Fibroblast of villous mesenchyme (primary cell): ENCODE measurements around the gene CBLN4. TPM values are rescaled to one million over a fixed set of nuclear protein-coding genes. Genes with fewer than 3 reads are reported as not detected.

Experiments used
- DNase-seq: peaks from one replicate; pipeline ENCODE4 v3.0.0-alpha.2; 2010; ENCODE audit warnings: low read depth
- H3K4me3 ChIP-seq: 2 replicates; pipeline ENCODE4 v1.5.1; 2011; ENCODE audit warnings: low read depth, mild to moderate bottlenecking, low read length
- total RNA-seq: library from RNA; depleted of rRNA; stranded (reverse); fragments of >200 nt; gene quantifications from 2 replicates; pipeline ENCODE4 v1.2.3, GENCODE V29; 2012
- TF ChIP-seq, protein P1 (sequence below): IDR thresholded peaks from 2 replicates; pipeline ENCODE4 v1.5.1; 2012; ENCODE audit warnings: low read depth, mild to moderate bottlenecking, low read length; ENCODE audit not compliant: insufficient read depth

Gene CBLN4
- total RNA-seq, 1 donor, result not detected

DNA sequence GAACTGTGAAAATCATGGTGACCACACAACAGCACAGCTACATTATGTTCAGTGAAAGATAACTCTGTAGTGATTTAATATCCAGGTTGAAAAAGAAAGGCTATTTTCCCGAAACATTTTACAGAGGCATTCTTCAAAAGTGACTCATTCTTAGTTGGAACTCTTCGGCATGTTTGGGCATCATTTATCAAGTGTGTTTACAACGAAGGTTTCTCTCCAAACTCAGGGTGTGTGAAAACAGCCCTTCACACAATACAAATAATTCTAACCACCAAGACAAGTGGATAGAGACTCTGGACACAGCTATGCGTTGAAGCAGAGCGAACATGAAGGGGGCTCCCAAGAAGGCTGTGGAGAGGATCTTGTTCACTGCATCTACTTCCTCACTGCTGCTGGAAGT lies 57.6 kb downstream of the CBLN4 start:
- DNase-seq, result no peak
- no peak overlapping the region for H3K4me3 ChIP-seq
- TF ChIP-seq, protein P1, sequence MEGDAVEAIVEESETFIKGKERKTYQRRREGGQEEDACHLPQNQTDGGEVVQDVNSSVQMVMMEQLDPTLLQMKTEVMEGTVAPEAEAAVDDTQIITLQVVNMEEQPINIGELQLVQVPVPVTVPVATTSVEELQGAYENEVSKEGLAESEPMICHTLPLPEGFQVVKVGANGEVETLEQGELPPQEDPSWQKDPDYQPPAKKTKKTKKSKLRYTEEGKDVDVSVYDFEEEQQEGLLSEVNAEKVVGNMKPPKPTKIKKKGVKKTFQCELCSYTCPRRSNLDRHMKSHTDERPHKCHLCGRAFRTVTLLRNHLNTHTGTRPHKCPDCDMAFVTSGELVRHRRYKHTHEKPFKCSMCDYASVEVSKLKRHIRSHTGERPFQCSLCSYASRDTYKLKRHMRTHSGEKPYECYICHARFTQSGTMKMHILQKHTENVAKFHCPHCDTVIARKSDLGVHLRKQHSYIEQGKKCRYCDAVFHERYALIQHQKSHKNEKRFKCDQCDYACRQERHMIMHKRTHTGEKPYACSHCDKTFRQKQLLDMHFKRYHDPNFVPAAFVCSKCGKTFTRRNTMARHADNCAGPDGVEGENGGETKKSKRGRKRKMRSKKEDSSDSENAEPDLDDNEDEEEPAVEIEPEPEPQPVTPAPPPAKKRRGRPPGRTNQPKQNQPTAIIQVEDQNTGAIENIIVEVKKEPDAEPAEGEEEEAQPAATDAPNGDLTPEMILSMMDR, result no peak

Other genes starting within 250 kb of the CBLN4 start
- gene MC3R, start 243.2 kb upstream of the CBLN4 start, total RNA-seq, result not detected in 2 replicates